ENCODE data around the gene TFAP2E. TPM values are rescaled to one million over a fixed set of nuclear protein-coding genes. Genes with fewer than 3 reads are reported as not detected.
A peak's percentile ranks its signal among the peaks of the same experiment; 100 is the strongest.

TFAP2E gene
- total RNA-seq, 2 donors from 2014 or later: not detected

GRCh38 chr1:35556484-35557117 lies 16.5 kb upstream of the TFAP2E start:
- H3K9me3 ChIP-seq: no peaks in the 10 kb centered on the region
- ATAC-seq (no peak), DNase-seq (no peak)
- WGBS, 2 donors: 0 to 1% methylated on average over 5 to 17 of the region's 17 CpGs
- no peak for TF ChIP-seq POLR2A (IDR thresholded peaks at IDR 0.05)
- no peak for TF ChIP-seq CTCF (IDR thresholded peaks at IDR 0.05)
- H3K36me3 ChIP-seq (replicated peaks in 1 of 2; ENCODE audit: insufficient read depth in 1 of 2, low read depth in 2 of 2): no peaks in the 10 kb centered on the region
- H3K4me3 ChIP-seq: peak overlapping the region; percentile 73 to 76
- H3K27me3 ChIP-seq: no peaks in the 10 kb centered on the region
- intact Hi-C loops (cut with DNase I): no loop called here
- H3K27ac ChIP-seq: peak overlapping the region; percentile 92 to 99 (median 98)
- H3K4me1 ChIP-seq: peaks cover 75% of the 10 kb centered on the region

GRCh38 chr1:35557118-35557610 lies 15.9 kb upstream of the TFAP2E start, which contains the start of gene KIAA0319L:
Gene KIAA0319L, minus strand, starts transcription at chr1:35557403. Its CDS starts 2,912 bp downstream, at chr1:35554491.
- 0 to 1% methylated on average over 6 to 38 of the region's 39 CpGs for WGBS, 2 donors
- intact Hi-C loops (cut with DNase I): no loop called here

GRCh38 chr1:35557611-35558373 lies 15.3 kb upstream of the TFAP2E start, which contains the start of gene NCDN:
Gene NCDN, plus strand, starts transcription at chr1:35557799. Its CDS starts 392 bp downstream, at chr1:35558191.
- TF ChIP-seq POLR2A (IDR thresholded peaks at IDR 0.05): peak in 1 of 3 donors; percentile 16
- no peak for TF ChIP-seq CTCF (IDR thresholded peaks at IDR 0.05)
- peak within 1 kb of the TSS; percentile 73 to 76 for H3K4me3 ChIP-seq
- peaks cover 73% of the 10 kb centered on the region for H3K4me1 ChIP-seq
- WGBS, 2 donors: 0 to 1% methylated on average over 29 to 58 of the region's 58 CpGs
- ATAC-seq: peak; percentile 88
- peak within 1 kb of the TSS; percentile 92 to 99 (median 98) for H3K27ac ChIP-seq
- no peaks in the 10 kb centered on the region for H3K36me3 ChIP-seq (replicated peaks in 1 of 2; ENCODE audit: insufficient read depth in 1 of 2, low read depth in 2 of 2)
- intact Hi-C loops (cut with DNase I): no loop called here
- H3K27me3 ChIP-seq: no peaks in the 10 kb centered on the region
- DNase-seq: peak; percentile 96 to 98 (median 96)
- no peaks in the 10 kb centered on the region for H3K9me3 ChIP-seq

More at GRCh38 chr1:35557118-35557610, 15.9 kb upstream of the TFAP2E start, which contains the start of gene KIAA0319L:
- Histone ChIP-seq H3K4me3 (peak within 1 kb of the TSS; percentile 73 to 76), H3K9me3 (no peaks in the 10 kb centered on the region), H3K27me3 (no peaks in the 10 kb centered on the region), H3K4me1 (peaks cover 73% of the 10 kb centered on the region), H3K27ac (peak within 1 kb of the TSS; percentile 92 to 99 (median 98)), H3K36me3 (replicated peaks in 1 of 2; ENCODE audit: insufficient read depth in 1 of 2, low read depth in 2 of 2) (no peaks in the 10 kb centered on the region)
- TF ChIP-seq POLR2A (IDR thresholded peaks at IDR 0.05): peak; percentile 54 to 83 (median 78)
- TF ChIP-seq CTCF (IDR thresholded peaks at IDR 0.05): peak in 1 of 7 experiments; percentile 15
- DNase-seq (peak; percentile 85 to 89 (median 88)), ATAC-seq (peak; percentile 82)

GRCh38 chr1:35558374-35559316 lies 14.5 kb upstream of the TFAP2E start:
- peak overlapping the region in 3 of 4 donors; percentile 92 to 99 (median 97) for H3K27ac ChIP-seq

More at GRCh38 chr1:35558374-35559316, 14.5 kb upstream of the TFAP2E start:
- DNase-seq (no peak), ATAC-seq (no peak)
- Histone ChIP-seq H3K27me3 (no peaks in the 10 kb centered on the region), H3K9me3 (no peaks in the 10 kb centered on the region), H3K4me3 (peak overlapping the region; percentile 1 to 76), H3K36me3 (replicated peaks in 1 of 2; ENCODE audit: insufficient read depth in 1 of 2, low read depth in 2 of 2) (no peaks in the 10 kb centered on the region), H3K4me1 (peaks cover 64% of the 10 kb centered on the region)
- WGBS, 2 donors: 32 to 35% methylated on average over 23 to 25 of the region's 26 CpGs
- no peak for TF ChIP-seq POLR2A (IDR thresholded peaks at IDR 0.05)
- TF ChIP-seq CTCF (IDR thresholded peaks at IDR 0.05): no peak
- intact Hi-C loops (cut with DNase I): no loop called here

Measured in body of pancreas (tissue), 4 donors.